Peyer's patch (tissue), 4 donors: ENCODE measurements around the gene CNGA2. TPM values are rescaled to one million over a fixed set of nuclear protein-coding genes. Genes with fewer than 3 reads are reported as not detected.
A peak's percentile ranks its signal among the peaks of the same experiment; 100 is the strongest.

Experiments
- DNase-seq, 3 donors: peaks; one replicate each; pipeline ENCODE4 v3.0.0-alpha.2; 2017 to 2019
- H3K27ac ChIP-seq, 4 donors: fragments of 200-600 bp; sonication (generic); one replicate each; pipeline ENCODE4 v1.5.1; 2016 to 2019
- H3K27me3 ChIP-seq, 2 donors: fragments of 200-600 bp; sonication (generic); one replicate each; pipeline ENCODE4 v1.5.1; 2019
- H3K36me3 ChIP-seq, 3 donors: fragments of 200-600 bp; sonication (generic); one replicate each; pipeline ENCODE4 v1.5.1; 2016 to 2019
- H3K4me1 ChIP-seq, 4 donors: fragments of 200-600 bp; sonication (generic); one replicate each; pipeline ENCODE4 v1.5.1; 2016 to 2019
- H3K4me3 ChIP-seq, 4 donors: fragments of 200-600 bp; sonication (generic); 1 replicate in 3 of 4; 2 replicates in 1 of 4; pipeline ENCODE4 v1.5.1; 2016 to 2019; ENCODE audit warnings: mild to moderate bottlenecking in 1 of 4
- H3K9me3 ChIP-seq, 4 donors: fragments of 200-600 bp; sonication (generic); one replicate each; pipeline ENCODE4 v1.5.1; 2016 to 2019; ENCODE audit warnings: mild to moderate bottlenecking in 1 of 4
- CTCF ChIP-seq, 6 experiments: fragments of 450-650 bp in 4 of 6; fragments of 200-600 bp in 2 of 6; sonication (generic) in 1 of 6; IDR thresholded peaks; one replicate each; pipeline ENCODE4 v1.5.1; 2017 to 2019; ENCODE audit warnings: antibody characterized with exemption in 6 of 6, mild to moderate bottlenecking in 3 of 6, moderate library complexity in 1 of 6
- POLR2A ChIP-seq, 2 donors: fragments of 450-650 bp; IDR thresholded peaks; one replicate each; pipeline ENCODE4 v1.5.1; 2017; ENCODE audit warnings: antibody characterized with exemption in 2 of 2, mild to moderate bottlenecking in 2 of 2, moderate library complexity in 2 of 2
- total RNA-seq, 4 donors: library from RNA; depleted of rRNA; stranded (reverse); fragments of >200 nt; gene quantifications; one replicate each; pipeline ENCODE4 v1.1.0, GENCODE V29; 2016

Gene CNGA2
- total RNA-seq, 4 donors from 2014 or later, result not detected

- Histone ChIP-seq H3K9me3 (no peaks in the 10 kb centered on the region), H3K36me3 (no peaks in the 10 kb centered on the region), H3K4me3 (no peak overlapping the region), H3K27me3 (no peaks in the 10 kb centered on the region), H3K27ac (no peak overlapping the region), H3K4me1 (no peaks in the 10 kb centered on the region)
- DNase-seq, result peak in 1 of 3 donors; percentile 45
- TF ChIP-seq CTCF (IDR thresholded peaks at IDR 0.05) (no peak), POLR2A (IDR thresholded peaks at IDR 0.05) (no peak)
Observed at GRCh38 chrX:151703487-151703886, 31.1 kb upstream of the CNGA2 start.

- Histone ChIP-seq H3K36me3 (no peaks in the 10 kb centered on the region), H3K4me3 (no peak overlapping the region), H3K27ac (no peak overlapping the region), H3K4me1 (no peaks in the 10 kb centered on the region), H3K27me3 (no peaks in the 10 kb centered on the region), H3K9me3 (no peaks in the 10 kb centered on the region)
- TF ChIP-seq CTCF (IDR thresholded peaks at IDR 0.05), result no peak
- TF ChIP-seq POLR2A (IDR thresholded peaks at IDR 0.05), result no peak
- DNase-seq, result peak in 1 of 3 donors; percentile 33
Observed at GRCh38 chrX:151704041-151704663, 30.4 kb upstream of the CNGA2 start.

GRCh38 chrX:151708821-151709220 lies 25.7 kb upstream of the CNGA2 start:
- Histone ChIP-seq H3K4me3 (no peak overlapping the region), H3K27me3 (no peaks in the 10 kb centered on the region), H3K4me1 (no peaks in the 10 kb centered on the region), H3K27ac (no peak overlapping the region), H3K9me3 (no peaks in the 10 kb centered on the region), H3K36me3 (no peaks in the 10 kb centered on the region)
- peak in 1 of 3 donors; percentile 15 for DNase-seq
- TF ChIP-seq CTCF (IDR thresholded peaks at IDR 0.05), result no peak
- no peak for TF ChIP-seq POLR2A (IDR thresholded peaks at IDR 0.05)

GRCh38 chrX:151710457-151710856 lies 24.1 kb upstream of the CNGA2 start:
- H3K27ac ChIP-seq, result no peak overlapping the region
- DNase-seq, result no peak
- H3K27me3 ChIP-seq, result no peaks in the 10 kb centered on the region
- TF ChIP-seq CTCF (IDR thresholded peaks at IDR 0.05) (no peak), POLR2A (IDR thresholded peaks at IDR 0.05) (no peak)
- H3K36me3 ChIP-seq, result no peaks in the 10 kb centered on the region
- H3K4me1 ChIP-seq, result no peaks in the 10 kb centered on the region
- H3K9me3 ChIP-seq, result no peaks in the 10 kb centered on the region
- H3K4me3 ChIP-seq, result no peak overlapping the region

- Histone ChIP-seq H3K4me3 (no peak overlapping the region), H3K9me3 (no peaks in the 10 kb centered on the region), H3K27ac (no peak overlapping the region), H3K27me3 (no peaks in the 10 kb centered on the region), H3K4me1 (no peaks in the 10 kb centered on the region), H3K36me3 (no peaks in the 10 kb centered on the region)
- no peak for TF ChIP-seq CTCF (IDR thresholded peaks at IDR 0.05)
- TF ChIP-seq POLR2A (IDR thresholded peaks at IDR 0.05), result no peak
- DNase-seq, result peak in 1 of 3 donors; percentile 18
Observed at GRCh38 chrX:151711154-151711553, 23.4 kb upstream of the CNGA2 start.

- Histone ChIP-seq H3K36me3 (no peaks in the 10 kb centered on the region), H3K4me1 (no peaks in the 10 kb centered on the region), H3K27ac (no peak overlapping the region), H3K9me3 (no peaks in the 10 kb centered on the region), H3K4me3 (no peak overlapping the region), H3K27me3 (no peaks in the 10 kb centered on the region)
- TF ChIP-seq CTCF (IDR thresholded peaks at IDR 0.05), result no peak
- DNase-seq, result peak in 1 of 3 donors; percentile 18
Observed at GRCh38 chrX:151711787-151712186, 22.8 kb upstream of the CNGA2 start.
